Smooth muscle cell (in vitro differentiated cells): ENCODE measurements around the gene SLC7A4. TPM values are rescaled to one million over a fixed set of nuclear protein-coding genes. Genes with fewer than 3 reads are reported as not detected.
A peak's percentile ranks its signal among the peaks of the same experiment; 100 is the strongest.

Experiments
- DNase-seq: peaks from one replicate; lab custom pipeline; 2025; ENCODE audit not compliant: unreplicated experiment; lab: John Stamatoyannopoulos, UW
- H2AFZ ChIP-seq: fragments of 200-600 bp; sonication (generic); 2 replicates; pipeline ENCODE4 v1.6.0; 2016; ENCODE audit warnings: antibody characterized with exemption, low read depth, mild to moderate bottlenecking
- H3F3A ChIP-seq: fragments of 200-600 bp; sonication (generic); 2 replicates; pipeline ENCODE4 v1.6.0; 2017; ENCODE audit warnings: antibody characterized with exemption, low read depth
- H3K27ac ChIP-seq: fragments of 200-600 bp; sonication (generic); 2 replicates; pipeline ENCODE4 v1.5.1; 2016; ENCODE audit warnings: low read depth, mild to moderate bottlenecking
- H3K27me3 ChIP-seq: fragments of 200-600 bp; sonication (generic); 2 replicates; pipeline ENCODE4 v1.6.1; 2016; ENCODE audit warnings: low read depth, mild to moderate bottlenecking
- H3K36me3 ChIP-seq: fragments of 200-600 bp; sonication (generic); 2 replicates; pipeline ENCODE4 v1.5.1; 2016; ENCODE audit warnings: low read depth
- H3K4me1 ChIP-seq: fragments of 200-600 bp; sonication (generic); 2 replicates; pipeline ENCODE4 v1.5.1; 2016; ENCODE audit warnings: low read depth
- H3K4me2 ChIP-seq: fragments of 200-600 bp; sonication (generic); 2 replicates; pipeline ENCODE4 v1.6.0; 2016; ENCODE audit warnings: mild to moderate bottlenecking
- H3K4me3 ChIP-seq: fragments of 200-600 bp; sonication (generic); 2 replicates; pipeline ENCODE4 v1.5.1; 2016; ENCODE audit warnings: mild to moderate bottlenecking
- H3K79me2 ChIP-seq: fragments of 200-600 bp; sonication (generic); 2 replicates; pipeline ENCODE4 v1.6.0; 2016; ENCODE audit warnings: low read depth, mild to moderate bottlenecking
- H3K9ac ChIP-seq: fragments of 200-600 bp; sonication (generic); 2 replicates; pipeline ENCODE4 v1.6.0; 2016; ENCODE audit warnings: low read depth
- H3K9me3 ChIP-seq: fragments of 200-600 bp; sonication (generic); replicated peaks from 2 replicates; pipeline ENCODE4 v1.5.1; 2016; ENCODE audit warnings: low read depth
- H4K20me1 ChIP-seq: fragments of 200-600 bp; sonication (generic); 2 replicates; pipeline ENCODE4 v1.6.0; 2016; ENCODE audit warnings: low read depth
- WGBS: methylation state at CpG from one replicate; pipeline ENCODE4 v1.1.7; 2016; ENCODE audit warnings: low lambda C conversion rate; 5-methylcytosine and 5-hydroxymethylcytosine counted together
- polyA plus RNA-seq: library from polyadenylated mRNA; unstranded; fragments of >200 nt; fragmentation: Nextera tagmentation; extraction: Ambion mirVana; gene quantifications from 2 replicates; pipeline ENCODE4 v1.2.1, GENCODE V29; 2016
- total RNA-seq: library from RNA; depleted of rRNA; stranded (reverse); fragments of >200 nt; gene quantifications from 2 replicates; pipeline ENCODE4 v1.2.3, GENCODE V29; 2014
- TF ChIP-seq, protein P1 (sequence below): fragments of 200-600 bp; sonication (generic); IDR thresholded peaks from 2 replicates; pipeline ENCODE4 v1.5.1; 2017; ENCODE audit warnings: borderline replicate concordance, mild to moderate bottlenecking, antibody characterized with exemption; ENCODE audit not compliant: insufficient read depth, poor library complexity, severe bottlenecking

Gene SLC7A4
- total and polyA plus RNA-seq, 2 experiments from 2014 or later, result 0.30 to 1.5 TPM

- Histone ChIP-seq H3K27me3 (no peaks in the 10 kb centered on the region), H3K79me2 (peaks cover 9% of the 10 kb centered on the region), H3K4me3 (peak within 1 kb of the TSS; percentile 88), H3F3A (peaks cover 6% of the 10 kb centered on the region), H3K36me3 (no peaks in the 10 kb centered on the region), H3K4me2 (peak within 1 kb of the TSS; percentile 97), H3K4me1 (peaks cover 13% of the 10 kb centered on the region), H4K20me1 (no peaks in the 10 kb centered on the region), H3K9me3 (no peaks in the 10 kb centered on the region), H3K9ac (peak within 1 kb of the TSS; percentile 97), H2AFZ (peak within 1 kb of the TSS; percentile 81), H3K27ac (peak within 1 kb of the TSS; percentile 98)
- DNase-seq, result peak; percentile 98
- TF ChIP-seq, protein P1, sequence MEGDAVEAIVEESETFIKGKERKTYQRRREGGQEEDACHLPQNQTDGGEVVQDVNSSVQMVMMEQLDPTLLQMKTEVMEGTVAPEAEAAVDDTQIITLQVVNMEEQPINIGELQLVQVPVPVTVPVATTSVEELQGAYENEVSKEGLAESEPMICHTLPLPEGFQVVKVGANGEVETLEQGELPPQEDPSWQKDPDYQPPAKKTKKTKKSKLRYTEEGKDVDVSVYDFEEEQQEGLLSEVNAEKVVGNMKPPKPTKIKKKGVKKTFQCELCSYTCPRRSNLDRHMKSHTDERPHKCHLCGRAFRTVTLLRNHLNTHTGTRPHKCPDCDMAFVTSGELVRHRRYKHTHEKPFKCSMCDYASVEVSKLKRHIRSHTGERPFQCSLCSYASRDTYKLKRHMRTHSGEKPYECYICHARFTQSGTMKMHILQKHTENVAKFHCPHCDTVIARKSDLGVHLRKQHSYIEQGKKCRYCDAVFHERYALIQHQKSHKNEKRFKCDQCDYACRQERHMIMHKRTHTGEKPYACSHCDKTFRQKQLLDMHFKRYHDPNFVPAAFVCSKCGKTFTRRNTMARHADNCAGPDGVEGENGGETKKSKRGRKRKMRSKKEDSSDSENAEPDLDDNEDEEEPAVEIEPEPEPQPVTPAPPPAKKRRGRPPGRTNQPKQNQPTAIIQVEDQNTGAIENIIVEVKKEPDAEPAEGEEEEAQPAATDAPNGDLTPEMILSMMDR, result no peak
- WGBS, result 1% methylated on average over 80 of the region's 83 CpGs
Measured at GRCh38 chr22:21001601-21002325, 30.6 kb downstream of the SLC7A4 start, which contains the start of gene THAP7. Gene THAP7, minus strand, starts transcription at chr22:21002118. Its CDS starts 207 bp downstream, at chr22:21001911.

DNA sequence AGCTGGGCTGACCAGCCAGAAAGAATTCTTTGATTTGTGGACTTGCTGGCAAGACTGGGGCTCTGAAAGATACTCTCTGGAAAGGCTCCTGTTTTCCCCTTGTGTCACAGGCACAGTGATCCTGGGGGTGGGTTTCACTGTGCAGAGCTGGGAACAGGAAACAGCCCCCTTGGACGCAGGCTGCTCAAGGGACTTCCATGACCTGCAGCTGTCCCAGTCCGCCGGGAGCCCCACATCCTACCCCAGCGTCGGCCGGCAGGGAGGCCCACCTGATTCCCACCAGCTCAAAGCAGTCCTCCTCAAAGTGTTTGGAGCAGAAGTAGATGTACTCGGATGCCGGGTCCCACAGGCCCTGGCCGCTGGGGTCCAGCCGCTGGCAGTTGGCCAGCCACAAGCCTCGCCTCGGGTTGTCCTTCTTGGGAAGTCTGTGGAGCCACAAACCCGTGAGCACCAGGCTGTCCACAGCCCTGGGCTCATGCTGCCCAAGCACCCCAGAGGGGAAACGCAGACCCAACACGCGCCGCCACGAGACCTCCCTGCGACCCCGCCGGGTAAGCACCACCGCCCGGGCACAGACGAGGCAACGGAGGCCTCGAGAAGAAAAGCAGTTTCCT, 31.3 kb downstream of the SLC7A4 start:
- peak overlapping the region; percentile 97 for H3K4me2 ChIP-seq
- 28% methylated on average over 26 of the region's 26 CpGs for WGBS

DNA sequence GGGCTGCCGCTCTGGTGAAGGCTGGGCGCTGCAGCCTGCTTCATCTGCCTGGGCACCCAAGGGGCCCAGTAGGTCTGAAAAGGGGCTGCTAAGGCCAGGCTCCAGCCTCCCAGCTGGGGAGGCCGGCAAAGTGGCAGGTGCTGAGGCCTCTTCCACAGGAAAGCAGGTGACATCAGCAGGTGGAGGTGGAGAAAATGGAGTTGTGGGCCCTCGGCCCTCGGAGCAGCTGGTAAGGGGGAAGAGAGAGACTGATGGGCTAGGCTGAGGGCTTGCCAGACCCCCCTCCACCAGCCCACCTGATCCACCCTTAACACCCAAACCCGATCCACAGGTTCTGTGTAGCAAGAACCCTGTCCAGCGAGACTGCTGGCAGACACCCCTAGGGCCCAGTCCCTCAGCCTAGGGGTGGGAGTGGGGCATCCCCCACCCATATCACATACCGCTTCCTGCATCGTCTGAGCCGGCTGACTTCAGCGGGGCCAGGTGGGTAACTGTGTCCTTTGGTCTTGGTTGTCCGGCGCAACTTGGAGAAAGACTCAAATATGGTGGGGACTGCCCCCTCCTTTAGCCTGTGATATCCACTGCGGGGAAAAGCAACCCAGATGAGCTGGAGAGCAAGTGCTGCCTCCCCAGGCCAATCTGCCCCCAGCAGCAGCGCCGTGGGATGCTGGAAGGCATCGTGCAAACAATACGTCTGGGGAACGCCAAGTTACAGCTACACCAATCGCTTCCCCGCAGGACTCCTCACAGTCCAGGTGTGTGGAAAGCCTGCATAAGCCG, 32.0 kb downstream of the SLC7A4 start:
- no peak for DNase-seq
- peak overlapping the region; percentile 98 for H3K27ac ChIP-seq
- TF ChIP-seq, protein P1, result no peak

More for the DNA sequence above, 31.3 kb downstream of the SLC7A4 start:
- peak overlapping the region; percentile 98 for H3K27ac ChIP-seq
- no peaks in the 10 kb centered on the region for H3K36me3 ChIP-seq
- H3K79me2 ChIP-seq, result peaks cover 9% of the 10 kb centered on the region
- no peaks in the 10 kb centered on the region for H3K9me3 ChIP-seq
- H2AFZ ChIP-seq, result peak overlapping the region; percentile 81
- TF ChIP-seq, protein P1, result no peak
- peak overlapping the region; percentile 97 for H3K9ac ChIP-seq
- peaks cover 6% of the 10 kb centered on the region for H3F3A ChIP-seq
- H3K27me3 ChIP-seq, result no peaks in the 10 kb centered on the region
- H3K4me1 ChIP-seq, result peaks cover 13% of the 10 kb centered on the region
- H4K20me1 ChIP-seq, result no peaks in the 10 kb centered on the region
- H3K4me3 ChIP-seq, result peak overlapping the region; percentile 88
- DNase-seq, result no peak

More for the DNA sequence above, 32.0 kb downstream of the SLC7A4 start:
- Histone ChIP-seq H3K4me3 (peak overlapping the region; percentile 88), H3K4me1 (peaks cover 13% of the 10 kb centered on the region), H3K36me3 (no peaks in the 10 kb centered on the region), H3K27me3 (no peaks in the 10 kb centered on the region), H3K79me2 (peaks cover 9% of the 10 kb centered on the region), H3F3A (peaks cover 6% of the 10 kb centered on the region), H3K4me2 (peak overlapping the region; percentile 97), H3K9me3 (no peaks in the 10 kb centered on the region), H2AFZ (no peak overlapping the region), H3K9ac (peak overlapping the region; percentile 97), H4K20me1 (no peaks in the 10 kb centered on the region)
- WGBS, result 83% methylated on average over 21 of the region's 22 CpGs
